GM18498 (cell line): ENCODE measurements around the gene MDFIC.
"Not testable (repeated sequence)": the region's sequence is repeated elsewhere in the genome, so short reads cannot be mapped to it uniquely, and the experiment has no call there.

ENCODE experiments used
- ATAC-seq: cut with Tn5 transposase; IDR thresholded peaks from one replicate; pipeline ENCODE4 v1.9.1; 2021; ENCODE audit warnings: mild to moderate bottlenecking, moderate library complexity; ENCODE audit not compliant: unreplicated experiment

MDFIC gene, protein sequence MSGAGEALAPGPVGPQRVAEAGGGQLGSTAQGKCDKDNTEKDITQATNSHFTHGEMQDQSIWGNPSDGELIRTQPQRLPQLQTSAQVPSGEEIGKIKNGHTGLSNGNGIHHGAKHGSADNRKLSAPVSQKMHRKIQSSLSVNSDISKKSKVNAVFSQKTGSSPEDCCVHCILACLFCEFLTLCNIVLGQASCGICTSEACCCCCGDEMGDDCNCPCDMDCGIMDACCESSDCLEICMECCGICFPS

DNA sequence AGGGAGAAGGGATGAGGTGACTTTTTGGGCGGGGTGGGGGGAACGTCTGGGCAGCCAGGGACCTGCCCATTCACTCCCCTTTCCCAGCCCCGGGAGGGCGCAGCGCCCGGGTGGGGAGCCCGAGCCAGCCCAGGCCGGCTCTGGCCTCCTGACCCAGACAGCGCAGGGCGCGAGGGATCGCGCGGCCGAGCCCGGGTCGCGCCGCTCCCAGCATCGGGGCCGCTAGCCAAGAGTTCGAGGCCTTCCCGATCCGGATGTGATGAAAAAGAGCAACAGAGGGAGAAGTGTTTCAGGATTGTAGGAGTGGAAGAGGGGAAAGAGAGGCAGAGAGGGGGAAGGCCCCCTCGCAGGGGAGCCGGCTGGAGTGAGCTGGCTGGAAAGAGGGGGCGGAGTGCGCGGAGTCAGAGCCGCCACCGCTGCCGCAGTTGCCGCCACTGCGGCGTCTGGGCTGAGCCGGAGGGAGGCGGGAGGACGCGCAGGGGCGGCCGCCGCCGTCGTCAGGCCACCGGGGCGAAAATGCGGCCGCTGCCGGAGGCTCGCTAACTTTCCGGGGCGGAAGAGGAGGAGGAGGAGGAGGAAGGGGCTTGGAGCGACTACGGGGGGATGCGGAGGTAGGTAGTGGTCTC lies at the start of gene MDFIC:
MDFIC (plus strand) TSS at position 69 of the 626 bp plus-strand sequence. CDS start 940 bp downstream, outside the sequence.
- peak; percentile 46 for ATAC-seq

DNA sequence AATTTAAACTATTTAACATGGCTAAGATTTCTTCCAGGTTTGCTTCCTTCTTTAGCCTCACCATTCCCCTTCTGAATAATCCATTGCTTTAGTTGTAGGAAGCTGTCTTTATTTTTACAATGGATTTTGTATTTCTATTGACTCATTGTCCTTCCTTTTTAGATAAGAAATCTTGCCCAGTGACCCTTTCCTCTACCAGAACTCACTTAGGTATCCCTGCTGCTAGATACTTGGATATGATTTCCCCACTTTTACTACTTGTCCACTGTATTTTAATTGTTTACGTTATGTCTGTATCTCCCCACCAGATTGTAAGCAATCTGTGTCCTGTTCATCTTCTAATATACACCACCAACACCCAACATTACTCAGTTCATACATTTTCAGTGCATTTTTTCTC lies 47.7 kb upstream of the MDFIC start:
- no peak for ATAC-seq

- no peak for ATAC-seq
These were observed 46.7 kb upstream of the MDFIC start for GRCh38 chr7:114875186-114875585.

- ATAC-seq: no peak
These were observed 42.3 kb upstream of the MDFIC start for GRCh38 chr7:114879554-114879953.

DNA sequence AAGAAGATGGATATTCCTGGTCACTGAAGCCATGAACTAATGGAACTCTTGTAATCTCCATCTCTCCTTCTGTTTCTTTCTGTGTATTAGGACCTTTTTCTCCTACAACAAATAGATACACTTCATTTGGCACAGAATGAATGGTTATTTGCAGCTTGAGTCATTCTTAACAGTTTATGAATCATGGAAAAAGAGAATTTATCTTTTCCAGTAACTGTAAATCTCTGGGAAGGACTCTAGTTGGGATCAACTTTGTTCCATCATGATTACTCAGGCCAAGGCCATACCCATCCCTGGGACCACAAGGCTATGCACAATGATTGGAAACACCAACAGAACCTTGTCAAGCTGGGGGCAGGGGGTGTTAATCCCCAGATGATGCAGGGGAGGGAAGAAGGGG lies 36.1 kb upstream of the MDFIC start:
- ATAC-seq: no peak

DNA sequence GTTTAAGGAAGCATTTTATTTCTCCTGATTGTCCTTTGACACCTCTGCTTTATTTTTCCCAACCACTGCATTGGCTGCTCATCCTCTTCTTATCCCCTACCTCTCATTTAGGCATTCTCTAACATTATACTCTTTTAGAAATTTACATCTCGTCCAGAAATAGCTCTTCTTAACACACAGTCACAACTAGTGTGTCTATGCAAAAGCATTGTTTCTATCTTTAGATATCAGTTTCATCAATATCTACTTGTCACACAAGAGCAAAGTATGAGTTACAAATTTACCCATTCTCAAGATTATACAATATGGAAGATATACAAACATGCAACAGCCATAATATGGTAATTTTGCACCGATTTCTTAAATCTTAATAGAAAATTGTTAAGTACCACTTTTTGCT lies 35.7 kb upstream of the MDFIC start:
- ATAC-seq: peak; percentile 42

- ATAC-seq: not testable (repeated sequence)
These were observed 32.8 kb upstream of the MDFIC start for GRCh38 chr7:114889116-114889515.

GRCh38 chr7:114889646-114890285 lies 32.1 kb upstream of the MDFIC start:
- no peak for ATAC-seq

DNA sequence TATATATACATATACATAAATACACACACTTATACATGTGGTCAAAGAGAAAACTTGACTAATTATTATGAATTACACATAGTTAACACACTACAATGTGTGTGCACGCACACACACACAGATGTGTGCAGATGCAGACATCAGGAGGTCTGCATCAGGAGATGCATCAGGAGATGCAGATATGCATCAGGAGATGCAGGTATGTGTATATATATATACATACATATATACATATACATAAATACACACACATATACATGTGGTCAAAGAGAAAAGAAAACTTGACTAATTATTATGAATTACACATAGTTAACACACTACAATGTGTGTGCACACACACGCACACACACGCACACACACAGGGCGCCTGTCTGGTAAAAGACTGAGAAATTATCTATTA lies 31.3 kb upstream of the MDFIC start:
- ATAC-seq: no peak

GRCh38 chr7:114900127-114900526 lies 21.8 kb upstream of the MDFIC start:
- ATAC-seq: no peak

DNA sequence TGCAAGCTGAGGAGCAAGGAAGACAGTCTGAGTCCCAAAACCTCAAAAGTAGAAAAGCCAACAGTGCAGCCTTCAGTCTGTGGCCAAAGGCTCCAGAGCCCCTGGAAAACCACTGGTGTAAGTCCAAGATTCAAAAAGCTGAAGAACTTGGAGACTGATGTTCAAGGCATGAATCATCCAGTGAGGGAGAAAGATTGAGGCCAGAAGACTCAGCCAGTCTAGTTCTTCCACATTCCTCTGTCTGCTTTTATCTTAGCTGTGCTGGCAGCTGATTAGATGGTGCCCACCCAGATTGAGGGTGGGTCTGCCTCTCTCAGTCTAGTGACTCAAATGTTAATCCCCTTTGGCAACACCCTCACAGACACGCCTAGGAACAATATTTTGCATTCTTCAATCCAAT lies 20.1 kb upstream of the MDFIC start:
- no peak for ATAC-seq

GRCh38 chr7:114903131-114903530 lies 18.8 kb upstream of the MDFIC start:
- ATAC-seq: no peak

DNA sequence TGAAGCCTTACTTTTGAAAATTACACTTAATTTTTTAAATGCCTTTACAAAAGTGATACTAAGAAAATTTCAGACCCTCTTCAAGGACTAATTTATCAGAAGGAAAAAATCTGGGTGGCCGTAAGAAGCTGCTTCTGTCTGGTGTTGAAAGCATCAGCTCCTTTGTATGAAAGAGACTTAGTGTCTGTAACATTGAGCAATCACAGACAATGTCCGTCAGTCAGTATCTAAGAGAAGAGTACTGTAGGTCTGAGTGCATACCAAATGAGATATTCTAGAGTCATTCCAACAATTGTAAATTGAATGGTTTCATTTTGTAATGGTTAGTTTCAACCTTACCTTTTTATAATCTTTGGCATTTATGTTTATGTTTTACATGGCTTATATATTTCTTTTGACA lies 11.1 kb upstream of the MDFIC start:
- no peak for ATAC-seq

DNA sequence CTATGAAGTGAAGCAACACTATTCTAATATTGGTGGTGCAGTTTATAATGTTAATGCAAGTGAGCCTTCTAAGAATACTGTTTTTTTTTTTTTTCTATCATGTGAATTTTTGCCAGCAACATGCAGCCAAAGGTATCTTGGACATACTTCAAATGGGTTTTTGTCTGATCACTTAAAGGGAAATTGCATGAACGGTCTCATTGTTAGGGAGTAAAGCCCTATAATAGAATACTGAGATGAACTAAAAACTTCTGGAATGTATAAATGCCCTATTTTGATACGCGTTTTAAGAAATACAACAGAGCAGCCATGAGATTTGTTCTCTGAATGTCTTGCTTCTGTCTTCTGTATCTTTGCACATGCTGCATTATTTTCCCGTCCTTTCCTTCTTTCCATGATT lies 10.5 kb upstream of the MDFIC start:
- no peak for ATAC-seq

DNA sequence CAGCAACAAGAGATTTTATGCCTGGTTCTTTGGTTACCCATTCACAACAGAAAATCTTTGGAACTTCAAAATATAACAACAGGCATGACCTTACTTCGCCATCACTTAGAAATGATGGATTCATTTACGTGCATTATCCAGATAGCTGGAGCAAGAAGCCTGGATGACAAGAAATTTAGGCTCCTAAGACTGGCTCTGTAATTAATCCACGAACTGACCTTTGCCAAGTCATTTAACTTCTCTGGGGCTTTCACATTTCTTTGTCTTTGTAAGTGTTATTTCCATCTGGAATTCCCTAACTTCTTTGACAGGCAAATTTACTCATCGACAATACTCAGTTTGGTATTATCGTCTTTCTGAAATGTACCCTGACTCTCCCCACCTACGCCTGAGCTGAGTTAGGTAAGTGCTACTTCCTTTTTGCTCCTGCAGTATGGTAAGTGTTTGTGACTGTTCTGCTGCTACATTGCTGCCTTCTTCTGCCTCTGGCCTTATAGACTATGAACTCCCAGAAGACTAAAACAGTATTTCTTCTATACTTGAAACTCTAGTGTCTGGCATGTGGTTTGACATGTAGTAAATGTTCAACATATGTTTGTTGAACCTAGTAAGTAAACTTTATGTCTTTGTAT lies 5.5 kb upstream of the MDFIC start:
- ATAC-seq: peak; percentile 97

GRCh38 chr7:114917211-114917839 lies 4.6 kb upstream of the MDFIC start:
- ATAC-seq: no peak

- ATAC-seq: no peak
These were observed 2.3 kb upstream of the MDFIC start for GRCh38 chr7:114919587-114919986.

- ATAC-seq: no peak
These were observed 266 bp upstream of the MDFIC start for GRCh38 chr7:114921631-114922025.

- peak; percentile 41 for ATAC-seq
These were observed 933 bp downstream of the MDFIC start for GRCh38 chr7:114922652-114923402.

DNA sequence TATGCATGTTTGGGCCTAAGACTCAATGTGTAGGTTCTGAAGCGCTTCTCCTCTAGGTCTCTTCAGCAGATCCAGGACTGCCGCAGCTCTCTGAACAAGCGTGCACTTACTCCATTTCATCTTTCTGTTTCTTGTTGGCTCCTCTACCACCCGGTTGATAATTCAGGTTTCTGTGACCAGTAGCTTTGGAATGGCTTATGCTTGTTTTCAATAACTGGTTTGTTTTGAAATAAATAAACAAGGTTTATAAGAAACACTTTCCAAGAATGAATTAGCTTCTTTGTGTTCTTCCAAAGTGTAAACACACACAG lies 1.5 kb downstream of the MDFIC start:
- ATAC-seq: no peak
